ENCODE measurements around the gene PLCB3.

The PLCB3 gene

GRCh38 chr11:64268025-64268892, 16.9 kb downstream of the PLCB3 start:
- DNase-seq: no peak

- DNase-seq: no peak
Measured at GRCh38 chr11:64268893-64269539, 17.7 kb downstream of the PLCB3 start.

- peak; percentile 100 for DNase-seq
Measured at GRCh38 chr11:64269540-64270220, 18.4 kb downstream of the PLCB3 start.

GRCh38 chr11:64275031-64275800, 23.9 kb downstream of the PLCB3 start:
- no peak for DNase-seq

GRCh38 chr11:64275841-64276240, 24.5 kb downstream of the PLCB3 start:
- DNase-seq: no peak

- DNase-seq: no peak
Measured at GRCh38 chr11:64276653-64277431, 25.5 kb downstream of the PLCB3 start.

GRCh38 chr11:64278576-64279190, 27.4 kb downstream of the PLCB3 start:
- no peak for DNase-seq

GRCh38 chr11:64281957-64282770, 30.8 kb downstream of the PLCB3 start:
- DNase-seq: no peak

GRCh38 chr11:64283092-64283491, 31.8 kb downstream of the PLCB3 start:
- DNase-seq: no peak

- peak; percentile 96 for DNase-seq
Measured at GRCh38 chr11:64284048-64284961, 33.0 kb downstream of the PLCB3 start, which contains the start of gene BAD. Gene BAD (minus strand): TSS chr11:64284665. CDS start chr11:64284368, 297 bp downstream.

GRCh38 chr11:64284962-64285884, 33.9 kb downstream of the PLCB3 start, which contains the start of gene GPR137:
Gene GPR137 (plus strand): TSS chr11:64285848. CDS start chr11:64286525, 677 bp downstream.
- peak; percentile 82 for DNase-seq

- DNase-seq: peak; percentile 34
Measured at GRCh38 chr11:64285885-64286800, 34.8 kb downstream of the PLCB3 start.

GRCh38 chr11:64286801-64287159, 35.5 kb downstream of the PLCB3 start:
- DNase-seq: no peak

- DNase-seq: no peak
Measured at GRCh38 chr11:64287676-64288352, 36.5 kb downstream of the PLCB3 start.

GRCh38 chr11:64288353-64288750, 37.0 kb downstream of the PLCB3 start:
- DNase-seq: no peak

GRCh38 chr11:64289002-64289564, 37.8 kb downstream of the PLCB3 start:
- DNase-seq: no peak

Data from NCI-H1092 (cell line).